Activated T-helper 1 cell treated with Interleukin-2 at 50 U/mL for 16 hours (primary cell): Measurements from ENCODE around the gene UBE2QL1.
"Not testable (repeated sequence)": the region's sequence is repeated elsewhere in the genome, so short reads cannot be mapped to it uniquely, and the experiment has no call there.

Source experiments
- DNase-seq: peaks from one replicate; pipeline ENCODE4 v3.0.0-alpha.2; 2020; ENCODE audit warnings: low read depth

The UBE2QL1 gene

DNA sequence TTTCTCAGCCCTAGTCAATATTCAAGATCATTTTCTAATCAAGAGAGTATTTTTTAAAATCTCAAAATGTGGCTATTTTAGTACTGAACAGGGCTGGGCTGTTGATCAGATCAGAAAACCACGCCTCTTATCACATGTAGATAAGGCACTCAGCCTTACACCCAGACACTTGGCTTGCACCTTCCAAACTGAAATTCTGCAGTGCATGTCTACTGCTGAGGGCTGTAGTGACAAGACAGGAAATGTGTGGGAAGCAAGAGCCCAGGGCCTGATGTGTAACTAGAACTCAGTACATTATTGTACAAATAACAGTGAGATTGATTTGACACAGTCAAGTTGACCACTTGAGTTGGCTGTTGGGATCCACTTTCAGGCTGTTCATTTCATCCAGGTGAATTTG is 48.6 kb downstream of the UBE2QL1 start:
- no peak for DNase-seq

DNA sequence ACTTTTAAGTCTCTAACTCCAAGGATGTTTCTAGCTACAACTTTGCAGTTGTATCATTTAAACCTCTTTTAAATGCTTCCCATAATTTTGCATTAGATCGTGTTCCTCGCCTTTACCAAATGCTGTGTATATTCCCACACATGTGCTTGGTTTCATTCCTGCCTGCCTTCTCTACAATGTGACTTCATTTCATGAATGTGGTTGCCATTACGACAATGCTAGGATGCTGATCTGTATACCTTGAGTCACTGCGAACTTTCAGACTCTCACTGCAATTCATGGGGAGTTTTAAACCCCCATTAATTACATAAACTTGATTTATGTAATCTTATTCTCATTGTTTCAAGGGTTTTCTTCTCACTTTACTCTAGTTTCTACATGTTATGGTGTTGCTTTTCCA is 50.3 kb downstream of the UBE2QL1 start:
- DNase-seq = no peak

- DNase-seq = no peak
These were observed 53.0 kb downstream of the UBE2QL1 start for GRCh38 chr5:6501701-6502100.

GRCh38 chr5:6502421-6502820 is 53.8 kb downstream of the UBE2QL1 start:
- DNase-seq = no peak

DNA sequence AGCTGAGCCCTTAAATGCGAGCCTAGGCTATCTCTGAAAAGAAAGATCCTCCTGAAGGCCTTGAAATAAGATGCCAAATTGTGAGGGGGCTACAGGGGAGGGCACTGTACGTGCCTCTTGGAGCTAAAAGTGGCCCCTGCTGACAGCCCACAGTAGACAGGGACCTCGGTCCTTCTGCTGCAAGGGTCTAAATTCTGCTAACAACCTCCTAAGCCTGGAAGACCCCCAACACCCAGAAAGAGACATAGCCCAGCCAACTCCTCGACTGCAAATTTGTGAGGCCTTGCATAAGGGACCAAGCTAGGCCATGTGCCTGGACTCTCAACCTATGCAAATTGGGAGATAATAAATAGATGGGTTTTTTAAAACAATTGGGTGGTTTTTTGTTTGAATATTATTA is 54.7 kb downstream of the UBE2QL1 start:
- no peak for DNase-seq

GRCh38 chr5:6504677-6505415 is 56.2 kb downstream of the UBE2QL1 start:
- DNase-seq = no peak

DNA sequence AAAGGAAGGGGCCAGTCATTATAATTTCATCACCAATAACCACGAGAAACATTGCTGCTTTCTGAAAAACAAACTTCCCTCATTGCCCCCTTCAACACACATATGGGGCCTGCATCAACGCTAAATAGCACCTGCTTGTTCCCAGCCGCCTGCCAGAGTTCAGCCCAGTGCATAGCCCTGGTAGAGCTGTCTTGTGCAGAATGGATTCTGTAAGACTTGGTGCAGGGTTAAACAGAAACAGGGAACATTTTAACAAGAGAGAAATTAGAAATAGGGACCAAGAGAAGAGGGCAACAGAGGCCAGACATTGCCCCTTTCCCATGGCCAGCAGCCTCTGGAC is 56.7 kb downstream of the UBE2QL1 start:
- no peak for DNase-seq

DNA sequence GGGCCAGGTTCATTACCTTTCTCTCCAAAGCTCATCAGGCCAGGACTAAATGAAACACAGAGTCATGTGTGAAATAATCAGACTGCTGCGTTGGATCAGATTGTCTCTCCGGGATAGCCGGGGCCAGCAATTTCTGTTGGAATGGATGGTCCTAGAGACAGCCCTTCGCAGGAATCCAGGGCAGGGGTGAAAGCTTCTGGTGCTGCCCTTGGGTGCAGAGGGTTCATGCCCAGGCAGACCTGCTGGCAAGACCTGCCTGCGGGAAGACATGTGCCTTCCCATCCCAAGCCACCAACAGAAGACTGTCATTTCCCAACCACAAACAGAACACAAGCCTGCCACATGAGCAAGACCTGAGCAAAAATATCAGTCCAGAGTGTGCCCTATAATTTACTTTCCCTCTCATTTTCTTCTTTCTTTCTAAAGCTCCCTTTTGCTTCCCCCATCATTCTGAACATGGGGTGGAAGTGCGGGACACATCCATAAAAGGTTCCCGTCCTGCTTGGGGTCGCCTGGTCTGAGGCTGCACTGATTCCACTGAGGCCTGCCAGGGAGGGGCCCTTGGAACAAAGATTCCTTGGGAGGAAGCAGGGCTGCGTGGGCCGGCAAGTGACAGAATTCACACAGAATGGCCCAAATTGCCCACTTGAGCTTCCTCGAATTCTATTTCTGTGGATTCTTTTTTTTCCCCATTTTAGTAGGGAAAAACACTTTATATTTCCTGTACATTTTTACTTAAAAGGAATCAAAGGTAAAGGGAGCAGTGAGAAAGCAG is 57.3 kb downstream of the UBE2QL1 start:
- DNase-seq = no peak

DNA sequence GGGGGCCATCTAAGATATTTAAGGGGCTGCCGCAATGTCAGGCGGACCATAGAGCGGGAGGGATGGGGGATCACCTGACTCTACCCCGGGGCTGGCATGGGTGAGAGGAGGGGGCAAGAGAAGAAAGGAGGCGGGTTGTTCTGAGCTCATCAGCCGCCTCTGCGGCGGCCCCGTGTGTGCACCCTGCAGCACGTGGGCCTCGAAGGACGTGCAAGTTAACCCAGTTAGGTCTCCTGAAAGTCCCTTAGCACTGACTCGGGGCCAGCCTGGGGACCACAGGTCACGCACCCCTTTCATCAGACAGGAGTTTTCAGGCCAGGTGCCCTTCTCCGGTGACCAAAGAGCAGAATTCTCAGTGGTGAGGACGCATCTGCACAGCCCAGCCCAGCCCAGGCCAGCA is 58.0 kb downstream of the UBE2QL1 start:
- no peak for DNase-seq

GRCh38 chr5:6508931-6509330 is 60.3 kb downstream of the UBE2QL1 start:
- no peak for DNase-seq

DNA sequence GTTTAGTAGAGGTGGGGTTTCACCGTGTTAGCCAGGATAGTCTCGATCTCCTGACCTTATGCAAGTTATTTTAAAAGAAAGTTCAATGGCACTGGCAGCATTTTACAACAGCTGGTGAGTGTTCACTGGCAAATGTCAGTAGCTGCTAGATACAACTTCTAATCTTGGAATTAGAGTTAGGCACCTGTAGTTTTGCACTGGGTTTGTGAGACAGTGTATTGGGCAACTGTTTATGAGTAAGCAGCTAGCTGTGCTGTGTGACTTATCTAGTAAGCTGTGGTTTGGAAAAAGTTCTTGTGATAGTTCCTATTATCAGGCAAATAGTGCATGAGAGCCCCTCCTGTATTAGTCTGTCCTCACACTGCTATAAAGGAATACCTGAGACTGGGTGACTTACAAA is 61.5 kb downstream of the UBE2QL1 start:
- DNase-seq = no peak

GRCh38 chr5:6510973-6511372 is 62.3 kb downstream of the UBE2QL1 start:
- DNase-seq = no peak

- not testable (repeated sequence) for DNase-seq
These were observed 67.2 kb downstream of the UBE2QL1 start for GRCh38 chr5:6515812-6516211.

GRCh38 chr5:6516823-6517222 is 68.2 kb downstream of the UBE2QL1 start:
- DNase-seq = no peak

DNA sequence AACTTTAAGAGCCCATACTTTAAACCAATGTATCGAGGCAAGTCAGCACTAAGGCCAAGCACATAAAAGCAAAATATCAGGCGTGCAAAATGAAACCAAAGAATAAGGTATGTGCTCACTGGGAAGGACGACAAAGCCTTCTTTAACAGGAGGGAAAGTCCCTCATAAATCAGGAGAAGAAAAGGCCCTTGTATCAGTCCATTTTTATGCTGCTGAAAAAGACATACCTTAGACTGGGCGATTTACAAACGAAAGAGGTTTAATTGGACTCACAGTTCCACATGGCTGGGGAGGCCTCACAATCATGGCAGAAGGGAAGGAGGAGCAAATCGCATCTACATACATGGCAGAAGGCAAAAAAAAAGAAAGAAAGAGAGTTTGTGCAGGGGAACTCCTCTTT is 68.9 kb downstream of the UBE2QL1 start:
- no peak for DNase-seq

GRCh38 chr5:6518298-6519057 is 69.8 kb downstream of the UBE2QL1 start:
- DNase-seq = no peak

- no peak for DNase-seq
These were observed 71.5 kb downstream of the UBE2QL1 start for GRCh38 chr5:6520201-6520600.

DNA sequence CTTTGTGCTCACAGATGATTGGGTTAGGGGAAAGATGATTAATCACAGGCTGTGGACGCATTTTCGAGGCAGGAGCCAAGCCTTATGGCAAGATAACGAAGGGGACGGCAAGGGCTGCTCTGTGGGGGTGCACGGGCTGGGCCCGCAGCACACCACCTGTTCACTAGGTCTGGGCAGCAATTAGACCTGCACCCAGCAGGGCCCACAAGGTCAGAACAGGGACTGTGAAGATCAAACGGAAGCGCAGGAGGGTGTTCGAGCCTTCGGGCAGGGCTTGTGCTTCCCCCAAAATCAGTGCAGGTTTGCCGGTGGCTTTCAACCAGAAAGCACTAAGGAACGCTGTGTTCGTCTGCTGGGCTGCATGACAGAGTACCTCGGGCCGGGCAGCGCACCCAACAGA is 73.7 kb downstream of the UBE2QL1 start:
- DNase-seq = no peak

GRCh38 chr5:6522923-6523322 is 74.3 kb downstream of the UBE2QL1 start:
- DNase-seq = no peak

DNA sequence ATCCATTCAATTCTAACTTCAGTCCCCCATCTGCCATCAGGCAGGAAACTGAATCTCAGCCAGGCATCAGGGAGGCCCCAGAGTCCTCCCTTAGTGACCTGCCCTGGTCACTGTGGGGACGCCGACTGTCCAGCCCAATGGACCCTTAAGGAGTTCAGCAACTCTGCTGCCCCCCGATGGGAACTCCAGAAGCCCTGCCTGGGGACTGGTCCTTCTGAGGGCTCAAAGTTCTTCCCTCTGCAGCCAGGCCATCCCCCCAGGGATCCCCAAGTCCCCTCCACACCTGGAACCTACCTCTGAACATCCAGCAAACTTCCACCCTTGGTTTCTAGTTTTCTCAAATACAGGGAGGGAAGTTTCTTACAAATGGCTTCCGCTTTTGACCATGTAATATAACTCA is 76.8 kb downstream of the UBE2QL1 start:
- no peak for DNase-seq

- DNase-seq = no peak
These were observed 77.3 kb downstream of the UBE2QL1 start for GRCh38 chr5:6525910-6526309.

DNA sequence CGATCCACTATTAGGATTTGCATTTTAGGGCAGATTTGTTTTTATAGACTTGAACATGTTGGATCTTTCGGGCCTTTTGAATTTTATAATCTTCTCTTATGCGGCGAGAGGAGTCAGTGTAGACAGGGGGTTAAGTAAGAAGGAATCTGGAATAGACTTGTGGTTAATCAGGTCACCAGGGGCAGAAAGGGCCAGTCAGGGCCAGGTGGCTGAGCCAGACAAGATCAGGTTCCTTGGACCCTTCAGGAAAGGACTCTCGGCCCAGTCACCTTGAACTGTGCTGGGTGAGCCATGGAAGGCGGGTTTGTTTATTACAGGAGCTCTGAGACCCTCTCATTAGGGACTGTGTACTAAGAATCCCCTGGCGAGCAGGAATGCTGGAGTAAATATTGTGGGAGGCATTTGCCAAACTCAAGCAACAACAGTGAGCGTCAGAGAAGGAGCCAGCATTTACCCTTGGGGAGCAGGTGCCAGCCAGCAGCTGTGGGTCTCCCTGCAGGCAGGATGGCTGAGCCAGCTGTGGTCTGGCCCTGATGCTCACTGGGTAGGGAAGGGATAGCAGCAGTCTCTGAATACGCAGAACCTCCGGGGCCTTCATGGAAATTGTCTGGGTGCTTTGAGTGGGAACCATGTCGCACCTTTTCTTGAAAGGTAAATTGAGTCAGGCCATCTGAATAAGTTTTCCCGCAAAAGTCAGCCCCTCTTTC is 79.2 kb downstream of the UBE2QL1 start:
- no peak for DNase-seq
